HG02943 (cell line): ENCODE results near the gene ZDHHC1.

Experiments
- ATAC-seq: cut with Tn5 transposase; IDR thresholded peaks from one replicate; pipeline ENCODE4 v1.9.1; 2021; ENCODE audit warnings: mild to moderate bottlenecking, low read depth, moderate library complexity; ENCODE audit not compliant: unreplicated experiment

ZDHHC1 gene

GRCh38 chr16:67449336-67449735, 33.1 kb upstream of the ZDHHC1 start:
- no peak for ATAC-seq

- no peak for ATAC-seq
Measured at GRCh38 chr16:67448580-67448979, 32.3 kb upstream of the ZDHHC1 start.

- no peak for ATAC-seq
Measured at GRCh38 chr16:67447508-67448076, 31.3 kb upstream of the ZDHHC1 start.

GRCh38 chr16:67446968-67447507, 30.8 kb upstream of the ZDHHC1 start:
- no peak for ATAC-seq

GRCh38 chr16:67445913-67446907, 29.9 kb upstream of the ZDHHC1 start:
- no peak for ATAC-seq

- no peak for ATAC-seq
Measured at GRCh38 chr16:67445441-67445912, 29.2 kb upstream of the ZDHHC1 start.

GRCh38 chr16:67445126-67445426, 28.8 kb upstream of the ZDHHC1 start:
- no peak for ATAC-seq

- no peak for ATAC-seq
Measured at GRCh38 chr16:67444259-67445125, 28.2 kb upstream of the ZDHHC1 start.

- ATAC-seq = no peak
Measured at GRCh38 chr16:67443265-67443664, 27.0 kb upstream of the ZDHHC1 start.

- ATAC-seq = no peak
Measured at GRCh38 chr16:67442581-67443255, 26.4 kb upstream of the ZDHHC1 start.

GRCh38 chr16:67441907-67442306, 25.6 kb upstream of the ZDHHC1 start:
- no peak for ATAC-seq

- no peak for ATAC-seq
Measured at GRCh38 chr16:67441271-67441753, 25.0 kb upstream of the ZDHHC1 start.

GRCh38 chr16:67438824-67439393, 22.6 kb upstream of the ZDHHC1 start:
- no peak for ATAC-seq

GRCh38 chr16:67438098-67438791, 22.0 kb upstream of the ZDHHC1 start:
- no peak for ATAC-seq

GRCh38 chr16:67437513-67437912, 21.2 kb upstream of the ZDHHC1 start:
- no peak for ATAC-seq

GRCh38 chr16:67436640-67437193, 20.4 kb upstream of the ZDHHC1 start:
- ATAC-seq = no peak

- ATAC-seq = no peak
Measured at GRCh38 chr16:67435758-67436164, 19.5 kb upstream of the ZDHHC1 start.

GRCh38 chr16:67433131-67433719, 16.9 kb upstream of the ZDHHC1 start:
- ATAC-seq = no peak
